Lung (tissue), 12 donors: ENCODE measurements around the gene VDR. TPM values are rescaled to one million over a fixed set of nuclear protein-coding genes. Genes with fewer than 3 reads are reported as not detected.

Source experiments
- ATAC-seq: fragments of 200-7000 bp; cut with Tn5 transposase; one replicate; pipeline ENCODE4 v1.9.1; 2020; ENCODE audit warnings: moderate number of reproducible peaks; ENCODE audit not compliant: insufficient read depth, low FRiP score
- DNase-seq, 3 donors: peaks; one replicate each; pipeline ENCODE4 v3.0.0-alpha.2; 2013 to 2017
- H3K27ac ChIP-seq, 2 donors: one replicate each; pipeline ENCODE4 v1.5.1; 2013; ENCODE audit warnings: mild to moderate bottlenecking in 2 of 2, moderate library complexity in 2 of 2, control low read depth in 1 of 2, inconsistent platforms in 1 of 2, low read depth in 1 of 2, low read length in 1 of 2
- H3K27me3 ChIP-seq, 3 donors: one replicate each; pipeline ENCODE4 v1.5.1; 2013; ENCODE audit warnings: low read length in 2 of 3; ENCODE audit not compliant: control insufficient read depth in 3 of 3, insufficient read depth in 3 of 3
- H3K36me3 ChIP-seq, 4 donors: one replicate each; pipeline ENCODE4 v1.5.1; 2013; ENCODE audit warnings: low read length in 4 of 4, mild to moderate bottlenecking in 1 of 4, moderate library complexity in 1 of 4; ENCODE audit not compliant: control insufficient read depth in 4 of 4, insufficient read depth in 4 of 4
- H3K4me1 ChIP-seq, 5 donors: one replicate each; pipeline ENCODE4 v1.5.1; 2013; ENCODE audit warnings: low read length in 5 of 5, mild to moderate bottlenecking in 2 of 5, moderate library complexity in 1 of 5; ENCODE audit not compliant: control insufficient read depth in 5 of 5, insufficient read depth in 5 of 5
- H3K4me3 ChIP-seq: one replicate; pipeline ENCODE4 v1.5.1; 2013; ENCODE audit warnings: mild to moderate bottlenecking, control low read depth, moderate library complexity
- H3K9ac ChIP-seq, 2 donors: one replicate each; pipeline ENCODE4 v1.5.1; 2013; ENCODE audit warnings: low read length in 2 of 2, control low read depth in 1 of 2; ENCODE audit not compliant: insufficient read depth in 1 of 2
- H3K9me3 ChIP-seq, 4 donors: one replicate each; pipeline ENCODE4 v1.5.1; 2013; ENCODE audit warnings: low read length in 3 of 4, mild to moderate bottlenecking in 1 of 4, moderate library complexity in 1 of 4; ENCODE audit not compliant: control insufficient read depth in 4 of 4, insufficient read depth in 3 of 4
- WGBS, 2 donors: extraction: QIAGEN DNeasy Blood & Tissue Kit; methylation state at CpG; one replicate each; pipeline ENCODE4 v1.1.7; 2013; 5-methylcytosine and 5-hydroxymethylcytosine counted together
- polyA plus RNA-seq, 2 donors: library from polyadenylated mRNA; stranded (reverse); fragments of 200-250 nt; gene quantifications; one replicate each; pipeline ENCODE4 v1.2.1, GENCODE V29; 2013
- total RNA-seq, 2 donors: library from RNA; depleted of rRNA in 1 of 2; stranded (reverse); fragments of >200 nt in 1 of 2; gene quantifications; one replicate each; pipeline ENCODE4 v1.2.1, GENCODE V29; 2014 to 2021
- TF ChIP-seq, protein P1 (sequence below): IDR thresholded peaks from 2 replicates; pipeline ENCODE4 v1.5.1; 2012; ENCODE audit warnings: mild to moderate bottlenecking; ENCODE audit errors: control extremely low read depth, extremely low read depth
- donor health status: control.
- donor health status: control.
- donor health status: Bipolar disorder and iron deficiency.
- donor health status: healthy.
- donor health status: DM: yes; HTN: yes; CAD: no.

The VDR gene
- total and polyA plus RNA-seq, 4 donors: 4.4 to 27.4 (median 14.3) TPM

DNA sequence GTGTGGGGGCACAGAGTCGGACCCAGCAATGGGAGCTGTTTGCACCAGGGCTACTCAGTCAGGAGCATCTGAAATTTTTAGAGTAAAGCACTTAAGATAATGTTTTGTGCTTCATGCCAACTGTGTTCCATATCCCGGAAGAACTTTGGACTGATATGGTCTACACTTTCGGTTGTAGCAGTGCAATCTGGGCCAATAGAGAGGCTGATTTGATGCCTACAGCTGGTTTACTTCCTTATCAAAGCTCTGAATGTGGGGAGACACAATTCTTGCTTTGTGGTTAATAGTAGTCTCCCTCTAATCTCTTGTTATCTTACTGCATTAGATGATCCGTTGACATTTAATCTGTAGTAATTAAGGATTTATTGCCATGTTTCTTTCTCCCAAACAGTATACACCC, 7.8 kb upstream of the VDR start:
- Histone ChIP-seq H3K4me3 (no peak overlapping the region), H3K9ac (no peak overlapping the region), H3K4me1 (peaks cover 0 to 5% (median 0%) of the 10 kb centered on the region in 5 donors), H3K27ac (no peak overlapping the region), H3K27me3 (peaks cover 0 to 3% (median 1%) of the 10 kb centered on the region in 3 donors), H3K9me3 (no peaks in the 10 kb centered on the region), H3K36me3 (no peaks in the 10 kb centered on the region)
- ATAC-seq (no peak), DNase-seq (no peak)
- 73 to 87% methylated on average over 4 of the region's 4 CpGs for WGBS, 2 donors
- TF ChIP-seq, protein P1, sequence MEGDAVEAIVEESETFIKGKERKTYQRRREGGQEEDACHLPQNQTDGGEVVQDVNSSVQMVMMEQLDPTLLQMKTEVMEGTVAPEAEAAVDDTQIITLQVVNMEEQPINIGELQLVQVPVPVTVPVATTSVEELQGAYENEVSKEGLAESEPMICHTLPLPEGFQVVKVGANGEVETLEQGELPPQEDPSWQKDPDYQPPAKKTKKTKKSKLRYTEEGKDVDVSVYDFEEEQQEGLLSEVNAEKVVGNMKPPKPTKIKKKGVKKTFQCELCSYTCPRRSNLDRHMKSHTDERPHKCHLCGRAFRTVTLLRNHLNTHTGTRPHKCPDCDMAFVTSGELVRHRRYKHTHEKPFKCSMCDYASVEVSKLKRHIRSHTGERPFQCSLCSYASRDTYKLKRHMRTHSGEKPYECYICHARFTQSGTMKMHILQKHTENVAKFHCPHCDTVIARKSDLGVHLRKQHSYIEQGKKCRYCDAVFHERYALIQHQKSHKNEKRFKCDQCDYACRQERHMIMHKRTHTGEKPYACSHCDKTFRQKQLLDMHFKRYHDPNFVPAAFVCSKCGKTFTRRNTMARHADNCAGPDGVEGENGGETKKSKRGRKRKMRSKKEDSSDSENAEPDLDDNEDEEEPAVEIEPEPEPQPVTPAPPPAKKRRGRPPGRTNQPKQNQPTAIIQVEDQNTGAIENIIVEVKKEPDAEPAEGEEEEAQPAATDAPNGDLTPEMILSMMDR: no peak

DNA sequence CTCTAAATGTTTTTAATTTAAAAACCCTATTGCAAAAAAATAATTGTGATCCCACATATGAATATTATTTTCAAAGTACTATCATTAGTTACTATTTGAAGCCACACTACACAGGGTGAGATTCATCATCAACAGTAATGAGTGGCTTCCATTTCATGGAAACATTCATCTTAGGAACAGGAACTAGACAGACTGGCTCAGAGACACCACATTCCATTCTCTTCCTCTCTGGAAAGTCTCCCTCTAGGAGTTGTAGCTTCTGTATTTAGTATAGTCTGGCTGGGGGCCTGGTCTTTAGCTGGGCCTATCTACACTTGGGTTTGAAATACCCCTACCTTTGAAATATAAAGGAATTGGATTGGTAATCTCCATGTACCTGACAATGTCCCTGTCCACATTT, 6.2 kb upstream of the VDR start:
- peaks cover 0 to 16% (median 15%) of the 10 kb centered on the region in 3 donors for H3K27me3 ChIP-seq
- TF ChIP-seq, protein P1: no peak
- H3K36me3 ChIP-seq: no peaks in the 10 kb centered on the region
- no peak overlapping the region for H3K27ac ChIP-seq
- ATAC-seq: no peak
- no peaks in the 10 kb centered on the region for H3K9me3 ChIP-seq
- no peak overlapping the region for H3K9ac ChIP-seq
- no peak overlapping the region for H3K4me3 ChIP-seq
- H3K4me1 ChIP-seq: peaks cover 0 to 5% (median 0%) of the 10 kb centered on the region in 5 donors
- DNase-seq: no peak

DNA sequence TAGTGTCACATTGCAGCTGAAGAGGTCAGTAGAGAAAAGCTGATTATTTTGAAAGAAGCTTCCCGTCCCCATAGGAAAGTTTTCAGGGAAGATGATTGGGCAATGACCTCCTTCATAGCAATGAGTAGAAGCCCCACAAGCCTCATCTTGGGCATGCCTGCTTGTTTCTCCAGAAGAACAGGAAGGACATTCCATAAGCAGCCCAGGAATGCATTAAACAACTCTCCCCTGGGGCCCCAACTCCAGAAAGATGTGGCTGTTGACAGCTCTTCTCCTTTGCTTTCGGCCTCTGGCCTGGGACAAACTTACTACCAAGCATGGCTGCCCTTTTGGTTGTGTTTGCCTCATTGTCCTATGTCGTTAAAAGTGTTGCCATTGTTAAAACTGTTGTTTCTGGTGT, 5.7 kb upstream of the VDR start:
- Histone ChIP-seq H3K9me3 (no peaks in the 10 kb centered on the region), H3K4me1 (peaks cover 0 to 5% (median 0%) of the 10 kb centered on the region in 5 donors), H3K27me3 (peaks cover 0 to 21% (median 20%) of the 10 kb centered on the region in 3 donors), H3K9ac (no peak overlapping the region), H3K4me3 (no peak overlapping the region), H3K27ac (no peak overlapping the region), H3K36me3 (no peaks in the 10 kb centered on the region)
- 51 to 84% methylated on average over 3 of the region's 3 CpGs for WGBS, 2 donors
- TF ChIP-seq, protein P1: no peak
- DNase-seq: no peak
- ATAC-seq: no peak

DNA sequence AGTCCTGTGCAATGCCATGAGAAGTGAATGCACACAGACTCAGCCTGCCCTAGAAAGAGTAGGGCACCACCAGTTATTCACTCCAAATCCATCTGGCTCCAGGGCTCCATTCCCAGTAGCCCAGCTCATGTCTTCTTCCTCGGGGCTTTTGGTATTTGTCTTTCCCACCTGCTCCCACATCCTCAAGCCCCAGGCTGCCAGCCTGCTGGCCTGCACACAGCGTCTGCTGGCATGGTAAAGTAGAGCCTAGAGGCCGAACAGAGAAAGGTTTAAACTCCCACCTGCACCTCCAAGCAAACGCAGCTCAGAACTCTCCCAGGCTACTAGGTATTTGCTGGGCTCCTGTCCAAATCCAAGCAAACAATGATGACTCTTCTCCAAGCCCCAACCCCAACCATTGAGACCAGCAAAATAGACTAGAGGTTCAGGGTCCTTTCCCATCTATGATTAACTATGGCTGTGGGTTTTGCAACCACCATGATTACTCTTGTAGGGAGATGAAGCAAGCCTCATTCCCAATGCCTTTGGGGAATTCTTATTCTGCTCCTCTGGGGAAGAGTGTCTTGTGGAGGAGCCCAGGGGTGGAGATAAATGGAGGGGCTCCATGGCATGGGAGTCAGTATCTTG, 5.2 kb upstream of the VDR start:
- Histone ChIP-seq H3K9me3 (no peaks in the 10 kb centered on the region), H3K36me3 (no peaks in the 10 kb centered on the region), H3K27me3 (peaks cover 0 to 26% (median 25%) of the 10 kb centered on the region in 3 donors), H3K4me3 (no peak overlapping the region), H3K9ac (no peak overlapping the region), H3K27ac (no peak overlapping the region), H3K4me1 (peaks cover 0 to 8% (median 2%) of the 10 kb centered on the region in 5 donors)
- ATAC-seq: no peak
- WGBS, 2 donors: 90% methylated on average over 4 of the region's 4 CpGs
- TF ChIP-seq, protein P1: no peak
- DNase-seq: no peak
